ENCODE data around the gene LRFN2.

Gene LRFN2

DNA sequence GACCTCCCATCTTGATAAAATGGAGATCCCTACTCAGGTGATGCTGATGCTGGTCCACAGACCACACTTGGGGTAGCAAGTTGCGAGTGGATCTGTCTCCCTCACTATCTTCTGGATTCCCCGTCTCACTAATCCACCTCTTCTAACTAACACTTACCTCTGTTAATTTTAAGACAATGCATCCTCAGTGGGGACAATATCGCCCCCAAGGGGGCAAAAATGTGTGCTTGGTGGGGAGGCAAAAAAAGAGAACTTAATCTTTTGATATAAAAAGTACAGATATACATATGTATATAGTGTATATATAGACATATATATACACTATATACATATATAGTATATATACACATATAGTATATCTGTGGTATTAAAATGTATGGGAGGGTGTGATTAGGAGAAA lies 4.3 kb downstream of the LRFN2 start:
- in situ Hi-C loops (cut with MboI; ENCODE audit: low sequenced_read_pairs): no loop called here
- Histone ChIP-seq H3K27me3 (ENCODE audit: low read depth) (peaks cover 16% of the 10 kb centered on the region), H3K4me3 (no peak overlapping the region), H3K4me1 (no peaks in the 10 kb centered on the region), H3K9me3 (no peaks in the 10 kb centered on the region), H3K36me3 (replicated peaks) (no peaks in the 10 kb centered on the region)
- no peak for DNase-seq (ENCODE audit: low spot score in 2 of 2)

DNA sequence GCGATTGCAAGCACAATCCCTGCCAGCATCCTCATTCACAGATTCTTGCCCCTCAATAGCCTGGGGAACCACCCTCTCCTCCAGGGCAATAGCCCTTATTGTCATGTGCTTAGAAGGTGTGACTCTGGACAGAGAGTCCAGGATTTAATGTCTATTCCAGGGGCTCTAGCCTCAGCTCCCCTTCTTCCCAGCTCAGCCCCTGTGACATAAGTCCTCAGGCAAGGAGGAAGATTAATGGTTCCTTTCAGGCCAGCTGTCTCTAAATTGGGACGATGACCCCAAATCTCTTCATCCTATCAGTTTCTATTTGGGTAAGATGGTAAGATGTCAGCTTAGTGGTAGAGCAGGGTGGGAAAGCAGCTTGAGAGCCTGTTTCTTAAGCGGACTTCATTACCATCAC lies 8.1 kb downstream of the LRFN2 start:
- H3K4me1 ChIP-seq: no peaks in the 10 kb centered on the region
- no peaks in the 10 kb centered on the region for H3K9me3 ChIP-seq
- H3K36me3 ChIP-seq (replicated peaks): no peaks in the 10 kb centered on the region
- H3K4me3 ChIP-seq: no peak overlapping the region
- in situ Hi-C loops (cut with MboI; ENCODE audit: low sequenced_read_pairs): no loop called here
- no peak for DNase-seq (ENCODE audit: low spot score in 2 of 2)
- no peaks in the 10 kb centered on the region for H3K27me3 ChIP-seq (ENCODE audit: low read depth)

- no peaks in the 10 kb centered on the region for H3K27me3 ChIP-seq (ENCODE audit: low read depth)
- H3K4me3 ChIP-seq: no peak overlapping the region
- H3K9me3 ChIP-seq: no peaks in the 10 kb centered on the region
- in situ Hi-C loops (cut with MboI; ENCODE audit: low sequenced_read_pairs): no loop called here
- no peak for DNase-seq (ENCODE audit: low spot score in 2 of 2)
- no peaks in the 10 kb centered on the region for H3K36me3 ChIP-seq (replicated peaks)
- H3K4me1 ChIP-seq: no peaks in the 10 kb centered on the region
Measured at GRCh38 chr6:40577672-40578071, 9.5 kb downstream of the LRFN2 start.

DNA sequence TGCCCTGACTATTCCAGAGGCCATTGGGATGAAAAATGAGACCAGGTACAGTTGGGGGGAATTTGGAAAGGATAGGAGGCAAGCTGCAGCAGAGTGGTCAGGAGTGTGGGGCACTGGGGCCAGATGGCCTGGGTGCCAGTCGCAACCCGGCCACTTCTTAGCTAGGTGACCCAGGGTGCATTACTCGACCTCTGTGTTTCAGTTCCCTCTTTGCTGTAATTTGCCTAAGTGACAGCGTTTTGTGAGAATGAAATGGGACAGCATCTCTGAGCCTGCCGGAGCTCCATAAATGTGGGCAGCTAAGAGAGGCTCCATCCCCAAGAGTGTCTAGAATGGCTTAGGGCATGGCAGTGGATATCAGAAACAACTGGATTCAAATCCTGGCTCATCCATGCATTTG lies 13.9 kb downstream of the LRFN2 start:
- in situ Hi-C loops (cut with MboI; ENCODE audit: low sequenced_read_pairs): no loop called here
- Histone ChIP-seq H3K4me1 (no peaks in the 10 kb centered on the region), H3K36me3 (replicated peaks) (no peaks in the 10 kb centered on the region), H3K9me3 (no peaks in the 10 kb centered on the region), H3K27me3 (ENCODE audit: low read depth) (no peaks in the 10 kb centered on the region), H3K4me3 (no peak overlapping the region)
- no peak for DNase-seq (ENCODE audit: low spot score in 2 of 2)

DNA sequence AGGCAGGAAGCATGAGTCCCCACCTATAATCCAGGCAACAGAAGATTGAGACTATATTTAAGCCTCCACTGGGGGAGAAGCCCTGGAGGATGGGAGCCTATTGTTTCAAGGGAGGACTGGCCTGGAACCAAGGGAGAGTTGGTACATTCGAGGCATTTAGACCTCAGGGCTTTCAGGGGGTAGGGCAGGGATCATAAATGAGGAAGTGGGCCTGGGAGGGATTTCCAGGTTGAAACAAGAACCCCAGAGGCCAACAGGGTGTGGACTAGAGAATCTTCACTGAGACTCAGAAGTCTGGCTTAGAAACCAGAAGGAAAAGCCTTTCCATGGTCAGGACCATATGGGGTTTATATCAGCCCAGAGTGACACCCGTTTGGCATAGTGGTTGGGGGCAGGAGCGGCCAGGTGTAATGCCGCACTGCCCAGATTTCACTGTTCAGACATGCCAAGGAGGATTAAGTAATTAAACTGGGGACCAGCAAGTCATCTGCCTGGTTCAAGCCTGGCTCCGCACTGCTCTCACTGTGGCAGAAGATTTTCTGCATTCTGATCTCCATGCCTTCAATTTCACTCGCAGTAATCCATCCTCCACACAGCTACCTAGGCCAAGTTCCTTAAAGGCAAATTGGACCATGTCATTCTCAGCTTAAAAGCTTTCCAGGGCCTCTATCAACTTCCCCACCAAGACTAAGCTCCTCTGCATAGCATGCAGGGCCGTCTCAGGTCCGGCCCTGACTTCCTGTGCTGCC lies 17.8 kb downstream of the LRFN2 start:
- no peak for DNase-seq (ENCODE audit: low spot score in 2 of 2)
- in situ Hi-C loops (cut with MboI; ENCODE audit: low sequenced_read_pairs): no loop called here
- Histone ChIP-seq H3K4me3 (no peak overlapping the region), H3K4me1 (no peaks in the 10 kb centered on the region), H3K36me3 (replicated peaks) (no peaks in the 10 kb centered on the region), H3K9me3 (no peaks in the 10 kb centered on the region), H3K27me3 (ENCODE audit: low read depth) (no peaks in the 10 kb centered on the region)

- Histone ChIP-seq H3K4me3 (no peak overlapping the region), H3K27me3 (ENCODE audit: low read depth) (no peaks in the 10 kb centered on the region), H3K36me3 (replicated peaks) (no peaks in the 10 kb centered on the region), H3K9me3 (no peaks in the 10 kb centered on the region), H3K4me1 (no peaks in the 10 kb centered on the region)
- no peak for DNase-seq (ENCODE audit: low spot score in 2 of 2)
- in situ Hi-C loops (cut with MboI; ENCODE audit: low sequenced_read_pairs): no loop called here
Measured at GRCh38 chr6:40568062-40568708, 19.0 kb downstream of the LRFN2 start.

DNA sequence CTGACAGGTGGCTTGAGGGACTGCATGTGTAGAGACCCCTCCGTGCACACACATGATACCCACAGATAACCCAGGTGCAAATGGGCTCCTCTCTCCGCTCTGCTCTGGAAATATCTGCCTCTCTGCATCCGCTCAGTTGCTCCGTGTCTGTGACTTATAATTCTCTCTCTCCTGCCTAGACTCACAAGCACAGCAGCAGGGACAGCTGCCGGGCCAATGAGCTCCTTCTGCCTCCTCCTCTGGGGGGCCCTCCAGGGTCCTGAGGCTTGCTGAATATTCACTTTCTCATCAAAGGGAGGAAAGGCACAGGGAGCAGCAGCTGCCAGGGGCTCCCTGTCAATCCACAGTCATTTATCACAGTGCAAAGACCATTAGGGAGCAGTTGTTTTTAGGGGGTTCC lies 24.1 kb downstream of the LRFN2 start:
- no peak overlapping the region for H3K4me3 ChIP-seq
- H3K9me3 ChIP-seq: no peaks in the 10 kb centered on the region
- no peaks in the 10 kb centered on the region for H3K36me3 ChIP-seq (replicated peaks)
- no peak for DNase-seq (ENCODE audit: low spot score in 2 of 2)
- H3K4me1 ChIP-seq: no peaks in the 10 kb centered on the region
- H3K27me3 ChIP-seq (ENCODE audit: low read depth): no peaks in the 10 kb centered on the region
- in situ Hi-C loops (cut with MboI; ENCODE audit: low sequenced_read_pairs): no loop called here

DNA sequence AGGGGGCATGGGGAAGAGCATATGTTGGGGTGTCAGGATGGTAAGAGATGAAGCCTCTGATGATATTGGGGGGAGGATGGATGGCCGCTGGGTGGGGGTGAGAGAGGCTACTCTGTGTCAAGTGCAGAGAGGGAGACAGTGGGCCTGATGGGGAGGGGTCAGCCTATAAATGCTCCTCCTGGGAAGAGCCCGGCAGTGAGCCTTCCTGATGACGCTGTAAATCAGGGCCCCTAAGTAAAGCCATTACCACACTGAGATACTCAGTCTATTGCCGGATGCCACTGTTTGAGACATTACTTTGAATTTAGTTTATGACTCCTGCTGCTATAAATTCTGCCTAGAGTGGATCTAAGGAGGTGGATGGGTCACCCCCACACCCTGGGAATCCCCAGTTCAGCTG lies 28.1 kb downstream of the LRFN2 start:
- Histone ChIP-seq H3K27me3 (ENCODE audit: low read depth) (no peaks in the 10 kb centered on the region), H3K4me3 (no peak overlapping the region), H3K4me1 (no peaks in the 10 kb centered on the region), H3K36me3 (replicated peaks) (no peaks in the 10 kb centered on the region), H3K9me3 (no peaks in the 10 kb centered on the region)
- in situ Hi-C loops (cut with MboI; ENCODE audit: low sequenced_read_pairs): no loop called here
- DNase-seq (ENCODE audit: low spot score in 2 of 2): no peak

- Histone ChIP-seq H3K4me1 (no peaks in the 10 kb centered on the region), H3K4me3 (no peak overlapping the region), H3K9me3 (no peaks in the 10 kb centered on the region), H3K27me3 (ENCODE audit: low read depth) (no peaks in the 10 kb centered on the region), H3K36me3 (replicated peaks) (no peaks in the 10 kb centered on the region)
- no peak for DNase-seq (ENCODE audit: low spot score in 2 of 2)
- in situ Hi-C loops (cut with MboI; ENCODE audit: low sequenced_read_pairs): no loop called here
Measured at GRCh38 chr6:40558102-40558501, 29.1 kb downstream of the LRFN2 start.

DNA sequence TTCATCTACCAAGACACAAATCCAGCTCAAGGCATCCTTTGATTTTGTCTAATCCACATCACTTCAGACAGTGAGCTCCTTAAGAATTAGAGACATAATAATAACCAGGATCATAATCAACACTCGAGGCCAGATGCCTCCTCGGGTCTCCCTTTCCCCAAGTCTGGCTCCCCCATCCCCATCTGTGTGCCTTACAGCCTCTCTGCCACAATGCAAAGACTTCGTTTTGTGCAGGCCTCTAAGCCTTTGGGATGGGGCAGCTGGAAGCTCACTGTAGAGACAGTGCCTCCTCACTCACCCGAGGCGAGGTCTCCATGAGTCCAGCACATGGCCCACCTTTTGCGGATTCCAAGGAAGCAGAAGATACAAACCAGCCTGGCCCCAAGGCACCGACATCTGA lies 30.3 kb downstream of the LRFN2 start:
- no peaks in the 10 kb centered on the region for H3K9me3 ChIP-seq
- H3K36me3 ChIP-seq (replicated peaks): no peaks in the 10 kb centered on the region
- no peak overlapping the region for H3K4me3 ChIP-seq
- no peaks in the 10 kb centered on the region for H3K27me3 ChIP-seq (ENCODE audit: low read depth)
- in situ Hi-C loops (cut with MboI; ENCODE audit: low sequenced_read_pairs): no loop called here
- no peaks in the 10 kb centered on the region for H3K4me1 ChIP-seq
- no peak for DNase-seq (ENCODE audit: low spot score in 2 of 2)

GRCh38 chr6:40556023-40556422 lies 31.1 kb downstream of the LRFN2 start:
- no peak for DNase-seq (ENCODE audit: low spot score in 2 of 2)
- Histone ChIP-seq H3K4me1 (no peaks in the 10 kb centered on the region), H3K27me3 (ENCODE audit: low read depth) (no peaks in the 10 kb centered on the region), H3K4me3 (no peak overlapping the region), H3K9me3 (no peaks in the 10 kb centered on the region), H3K36me3 (replicated peaks) (no peaks in the 10 kb centered on the region)
- in situ Hi-C loops (cut with MboI; ENCODE audit: low sequenced_read_pairs): no loop called here

- no peak for DNase-seq (ENCODE audit: low spot score in 2 of 2)
- Histone ChIP-seq H3K4me1 (no peaks in the 10 kb centered on the region), H3K9me3 (no peaks in the 10 kb centered on the region), H3K36me3 (replicated peaks) (no peaks in the 10 kb centered on the region), H3K4me3 (no peak overlapping the region), H3K27me3 (ENCODE audit: low read depth) (no peaks in the 10 kb centered on the region)
- in situ Hi-C loops (cut with MboI; ENCODE audit: low sequenced_read_pairs): no loop called here
Measured at GRCh38 chr6:40555092-40555491, 32.1 kb downstream of the LRFN2 start.

DNA sequence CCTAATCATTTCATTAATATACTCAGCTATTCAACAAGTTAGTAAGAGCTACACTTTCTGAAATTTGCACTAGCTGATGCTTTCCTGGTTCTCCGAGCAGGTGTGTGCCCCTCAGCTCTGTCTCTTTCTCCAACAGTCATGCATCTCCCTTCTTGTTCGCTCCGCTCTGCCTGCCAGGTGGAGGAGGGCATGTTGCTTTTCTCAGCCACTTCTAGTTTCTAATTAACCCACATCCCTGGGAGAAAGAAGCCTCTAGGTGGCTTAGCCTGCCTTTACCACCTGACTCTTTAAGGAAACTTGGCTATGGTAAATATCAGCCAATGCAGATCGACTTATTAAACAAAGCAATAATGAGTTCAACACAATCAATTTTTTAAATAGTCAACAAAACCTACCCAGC lies 34.2 kb downstream of the LRFN2 start:
- Histone ChIP-seq H3K4me3 (no peak overlapping the region), H3K27me3 (ENCODE audit: low read depth) (no peaks in the 10 kb centered on the region)
- in situ Hi-C loops (cut with MboI; ENCODE audit: low sequenced_read_pairs): no loop called here

DNA sequence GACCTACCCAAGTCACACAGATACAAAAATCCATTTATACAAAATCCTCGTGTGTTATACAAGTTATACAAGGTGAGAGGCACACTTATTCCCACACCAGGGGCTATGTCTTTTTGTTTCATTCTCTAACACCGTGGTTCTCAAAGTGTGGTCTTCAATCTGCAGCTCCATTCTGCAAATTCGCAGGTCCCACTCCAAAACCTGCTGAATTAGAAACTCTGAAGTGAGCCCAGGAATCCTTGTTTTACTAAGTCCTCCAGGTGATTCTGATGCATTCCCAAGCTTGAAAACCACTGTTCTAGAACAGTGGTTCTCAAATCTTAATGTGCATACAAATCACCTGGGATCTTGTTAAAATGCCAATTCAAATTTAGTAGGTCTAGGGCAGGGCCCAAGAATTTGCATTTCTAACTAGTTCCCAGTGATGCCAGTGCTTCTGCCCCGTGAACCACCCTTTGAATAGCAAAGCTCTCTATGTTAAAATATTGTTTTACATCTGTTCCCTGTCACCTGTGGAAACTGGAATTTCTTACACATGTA lies 35.1 kb downstream of the LRFN2 start:
- H3K9me3 ChIP-seq: no peaks in the 10 kb centered on the region
- H3K36me3 ChIP-seq (replicated peaks): no peaks in the 10 kb centered on the region
- no peaks in the 10 kb centered on the region for H3K4me1 ChIP-seq
- no peak overlapping the region for H3K4me3 ChIP-seq
- in situ Hi-C loops (cut with MboI; ENCODE audit: low sequenced_read_pairs): no loop called here
- no peaks in the 10 kb centered on the region for H3K27me3 ChIP-seq (ENCODE audit: low read depth)
- DNase-seq (ENCODE audit: low spot score in 2 of 2): no peak

More for the DNA sequence above, 34.2 kb downstream of the LRFN2 start:
- H3K9me3 ChIP-seq: no peaks in the 10 kb centered on the region
- H3K4me1 ChIP-seq: no peaks in the 10 kb centered on the region
- no peak for DNase-seq (ENCODE audit: low spot score in 2 of 2)
- no peaks in the 10 kb centered on the region for H3K36me3 ChIP-seq (replicated peaks)

Measured in HAP-1 (cell line).